CD4-positive, alpha-beta T cell (primary cell): ENCODE data around the gene SSH3. TPM values are rescaled to one million over a fixed set of nuclear protein-coding genes. Genes with fewer than 3 reads are reported as not detected.

Source experiments
- ATAC-seq: fragments of 200-7000 bp; cut with Tn5 transposase; one replicate; pipeline ENCODE4 v1.10.0; 2022; ENCODE audit warnings: mild to moderate bottlenecking; ENCODE audit not compliant: poor library complexity
- CTCF ChIA-PET: fragments of 350-600 bp; sonication (Branson Sonifier 250); formaldehyde crosslinking; loops from one replicate; lab custom pipeline; 2021; ENCODE audit warnings: antibody characterized with exemption, inconsistent platforms; lab: Charles Lee
- POLR2A ChIA-PET: fragments of 350-600 bp; sonication (Branson Sonifier 250); formaldehyde crosslinking; loops from one replicate; lab custom pipeline; 2021; ENCODE audit warnings: antibody characterized with exemption, inconsistent platforms; lab: Charles Lee
- DNase-seq, 14 experiments: peaks; one replicate each; pipeline ENCODE4 v3.0.0-alpha.2; 2013 to 2020; ENCODE audit warnings: mixed read lengths in 2 of 14
- H3K27ac ChIP-seq, 2 donors: one replicate each; pipeline versions ENCODE4 v1.5.1 to v1.7.0; 2013; ENCODE audit warnings: low read length in 2 of 2, low read depth in 1 of 2, mild to moderate bottlenecking in 1 of 2
- H3K27me3 ChIP-seq, 2 experiments: 1 replicate in 1 of 2; 2 replicates in 1 of 2; pipeline versions ENCODE4 v1.6.1 to v1.7.0; 2013; ENCODE audit warnings: low read length in 2 of 2, control low read depth in 1 of 2, mild to moderate bottlenecking in 1 of 2, moderate library complexity in 1 of 2; ENCODE audit not compliant: insufficient read depth in 2 of 2, control insufficient read depth in 1 of 2
- H3K36me3 ChIP-seq: one replicate; pipeline ENCODE4 v1.6.1; 2013; ENCODE audit warnings: low read length, control low read depth; ENCODE audit not compliant: insufficient read depth
- H3K4me1 ChIP-seq: one replicate; pipeline ENCODE4 v1.6.1; 2013; ENCODE audit warnings: low read length, control low read depth; ENCODE audit not compliant: insufficient read depth
- H3K4me3 ChIP-seq: one replicate; pipeline ENCODE4 v1.5.1; 2013; ENCODE audit warnings: mild to moderate bottlenecking, low read length, moderate library complexity
- H3K9me3 ChIP-seq, 2 experiments: 1 replicate in 1 of 2; 2 replicates in 1 of 2; pipeline versions ENCODE4 v1.6.1 to v1.7.0; 2013; ENCODE audit warnings: low read length in 2 of 2, mild to moderate bottlenecking in 2 of 2, control low read depth in 1 of 2, moderate library complexity in 1 of 2; ENCODE audit not compliant: control insufficient read depth in 1 of 2, insufficient read depth in 1 of 2
- H3K27ac Mint-ChIP-seq: one replicate; pipeline ENCODE4 v1.8.0; 2020; ENCODE audit warnings: mixed read lengths
- H3K27me3 Mint-ChIP-seq: one replicate; pipeline ENCODE4 v1.8.0; 2021; ENCODE audit warnings: mixed read lengths
- H3K36me3 Mint-ChIP-seq: one replicate; pipeline ENCODE4 v1.8.0; 2021; ENCODE audit warnings: low read depth, mixed read lengths
- H3K4me1 Mint-ChIP-seq: one replicate; pipeline ENCODE4 v1.8.0; 2021; ENCODE audit warnings: low read depth, mixed read lengths
- H3K4me3 Mint-ChIP-seq: one replicate; pipeline ENCODE4 v1.8.0; 2020; ENCODE audit warnings: mild to moderate bottlenecking, mixed read lengths
- H3K9me3 Mint-ChIP-seq: one replicate; pipeline ENCODE4 v1.8.0; 2020; ENCODE audit warnings: mixed read lengths
- CTCF ChIP-seq: fragments of 200-600 bp; IDR thresholded peaks from one replicate; pipeline ENCODE4 v1.8.0; 2022; ENCODE audit warnings: antibody characterized with exemption, mild to moderate bottlenecking
- intact Hi-C, 2 experiments: fragments of 100-400 bp; cut with DNase I in 1 of 2; cut with micrococcal nuclease in 1 of 2; formaldehyde crosslinking; loops; one replicate each; pipeline versions ENCODE4 v1.15.1 to v1.9.0; 2023 to 2025; cut with DNase I, micrococcal nuclease
- total RNA-seq, 174 experiments: library from RNA in 2 of 174; stranded (reverse) in 2 of 174; gene quantifications; one replicate each; pipeline ENCODE4 v1.2.3 and lab custom pipeline; 2021 to 2026

SSH3 gene
- total RNA-seq, 2 experiments from 2014 or later, result 8.5 to 8.8 TPM

DNA sequence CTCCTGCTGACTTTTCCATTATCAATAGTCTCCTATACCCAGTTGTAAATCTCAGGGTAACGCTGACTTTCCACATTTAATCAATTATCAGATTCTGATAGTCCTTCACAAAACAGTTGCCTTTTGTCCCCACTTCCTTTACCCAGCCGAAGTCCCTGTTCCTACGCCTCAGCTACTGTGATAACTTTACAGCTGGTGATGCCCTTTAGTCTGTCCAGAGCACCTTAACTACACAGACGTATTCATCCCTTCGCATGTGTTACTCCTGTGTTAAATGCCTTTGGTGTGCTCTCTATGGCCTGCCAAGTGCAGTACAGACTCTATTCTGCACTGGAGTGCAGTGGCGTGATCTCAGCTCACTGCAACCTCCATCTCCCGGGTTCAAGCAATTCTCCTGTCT is 20.2 kb downstream of the SSH3 start:
- no peaks in the 10 kb centered on the region for H3K27me3 Mint-ChIP-seq
- DNase-seq, result no peak
- Histone ChIP-seq H3K9me3 (no peaks in the 10 kb centered on the region), H3K27me3 (no peaks in the 10 kb centered on the region), H3K27ac (no peak overlapping the region), H3K4me3 (no peak overlapping the region), H3K36me3 (no peaks in the 10 kb centered on the region), H3K4me1 (no peaks in the 10 kb centered on the region)
- no peak overlapping the region for H3K4me3 Mint-ChIP-seq
- H3K9me3 Mint-ChIP-seq, result no peaks in the 10 kb centered on the region
- H3K4me1 Mint-ChIP-seq, result peaks cover 11% of the 10 kb centered on the region
- POLR2A ChIA-PET, result interaction anchor here (2.0 kb wide), 1 partner anchor 22 kb away, joined by 5 read pairs; no protein-coding TSS in a partner anchor
- TF ChIP-seq CTCF, result no peak
- CTCF ChIA-PET, result interaction anchor here (5.4 kb wide), 1 partner anchor 29 kb away, joined by 20 read pairs; the partner anchor contains the start of gene POLD4
- H3K27ac Mint-ChIP-seq, result no peak overlapping the region
- H3K36me3 Mint-ChIP-seq, result no peaks in the 10 kb centered on the region
- no peak for ATAC-seq
- intact Hi-C loops, result no loop called here

DNA sequence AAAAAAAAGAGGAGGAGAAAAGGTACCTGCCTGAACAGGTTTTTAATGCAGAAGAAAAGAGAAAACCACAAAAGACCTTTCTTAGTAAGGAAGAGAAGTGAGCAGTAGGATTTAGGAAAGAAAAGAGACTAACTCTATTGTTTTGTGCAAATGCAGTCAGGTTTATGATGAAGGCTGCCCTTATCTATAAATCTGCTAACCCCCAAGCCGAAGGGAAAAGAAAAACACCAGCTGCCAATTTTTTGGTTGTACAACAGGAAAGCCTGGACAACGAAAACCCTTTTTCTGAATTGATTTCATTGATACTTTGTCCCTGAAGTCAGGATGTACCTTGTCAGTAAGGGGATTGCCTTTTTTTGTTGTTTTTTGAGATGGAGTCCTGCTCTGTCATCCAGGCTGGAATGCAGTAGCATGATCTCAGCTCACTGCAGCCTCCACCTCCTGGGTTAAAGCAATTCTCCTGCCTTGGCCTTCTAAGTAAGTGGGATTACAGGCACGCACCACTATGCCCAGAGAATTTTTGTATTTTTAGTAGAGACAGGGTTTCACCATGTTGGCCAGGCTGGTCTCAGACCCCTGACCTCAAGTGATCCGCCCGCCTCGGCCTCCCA is 28.9 kb downstream of the SSH3 start:
- POLR2A ChIA-PET, result no interaction called here
- no peak overlapping the region for H3K27ac ChIP-seq
- CTCF ChIA-PET, result interaction anchor here (1.0 to 1.4 kb wide), 2 partner anchors 22 to 50 kb away, joined by 3 to 5 read pairs; partner anchors contain the start of gene POLD4
- Mint-ChIP-seq H3K36me3 (no peaks in the 10 kb centered on the region), H3K4me1 (no peaks in the 10 kb centered on the region), H3K27ac (no peak overlapping the region), H3K4me3 (no peak overlapping the region), H3K27me3 (no peaks in the 10 kb centered on the region), H3K9me3 (no peaks in the 10 kb centered on the region)
- no peaks in the 10 kb centered on the region for H3K4me1 ChIP-seq
- H3K9me3 ChIP-seq, result no peaks in the 10 kb centered on the region
- no peak for ATAC-seq
- no peaks in the 10 kb centered on the region for H3K36me3 ChIP-seq
- H3K27me3 ChIP-seq, result no peaks in the 10 kb centered on the region
- no peak for TF ChIP-seq CTCF
- intact Hi-C loops, result no loop called here
- no peak for DNase-seq
- H3K4me3 ChIP-seq, result no peak overlapping the region

- Mint-ChIP-seq H3K36me3 (no peaks in the 10 kb centered on the region), H3K27me3 (no peaks in the 10 kb centered on the region), H3K27ac (no peak overlapping the region), H3K4me3 (no peak overlapping the region), H3K9me3 (no peaks in the 10 kb centered on the region), H3K4me1 (peaks cover 1% of the 10 kb centered on the region)
- no peak for ATAC-seq
- Histone ChIP-seq H3K27ac (no peak overlapping the region), H3K9me3 (no peaks in the 10 kb centered on the region), H3K27me3 (no peaks in the 10 kb centered on the region), H3K4me1 (no peaks in the 10 kb centered on the region), H3K36me3 (no peaks in the 10 kb centered on the region), H3K4me3 (no peak overlapping the region)
- TF ChIP-seq CTCF, result no peak
- no peak for DNase-seq
- intact Hi-C loops, result no loop called here
- CTCF ChIA-PET, result interaction anchor here (1.1 to 4.1 kb wide), 3 partner anchors 8 to 45 kb away, joined by 3 to 18 read pairs (median 6); no protein-coding TSS in a partner anchor
- POLR2A ChIA-PET, result interaction anchor here (0.7 to 1.8 kb wide), 3 partner anchors 8 to 17 kb away, joined by 3 to 5 read pairs (median 4); partner anchors contain the start of gene POLD4
Measured at GRCh38 chr11:67337257-67337656, 33.9 kb downstream of the SSH3 start.
